Chondrocyte (in vitro differentiated cells): Measurements from ENCODE around the gene COL25A1. TPM values are rescaled to one million over a fixed set of nuclear protein-coding genes. Genes with fewer than 3 reads are reported as not detected.

Experiments
- DNase-seq: peaks from one replicate; pipeline ENCODE4 v3.0.0; 2021; ENCODE audit warnings: mixed read lengths, low spot score
- H3K27ac Mint-ChIP-seq: one replicate; pipeline ENCODE4 v1.8.0; 2021; ENCODE audit warnings: mild to moderate bottlenecking, moderate library complexity, mixed read lengths; ENCODE audit not compliant: unreplicated experiment
- H3K27me3 Mint-ChIP-seq: 2 replicates; pipeline ENCODE4 v1.8.0; 2021; ENCODE audit warnings: low read depth, mixed read lengths
- H3K36me3 Mint-ChIP-seq: 2 replicates; pipeline ENCODE4 v1.8.0; 2021; ENCODE audit warnings: low read depth, mixed read lengths
- H3K4me1 Mint-ChIP-seq: 2 replicates; pipeline ENCODE4 v1.8.0; 2021; ENCODE audit warnings: low read depth, mild to moderate bottlenecking, mixed read lengths
- H3K4me3 Mint-ChIP-seq: one replicate; pipeline ENCODE4 v1.8.0; 2021; ENCODE audit warnings: mild to moderate bottlenecking, moderate library complexity, mixed read lengths; ENCODE audit not compliant: unreplicated experiment
- H3K9me3 Mint-ChIP-seq: 2 replicates; pipeline ENCODE4 v1.8.0; 2021; ENCODE audit warnings: low read depth, mixed read lengths
- CTCF ChIP-seq: fragments of 200-600 bp; sonication (generic); IDR thresholded peaks from 2 replicates; pipeline ENCODE4 v1.5.0; 2021; ENCODE audit warnings: antibody characterized with exemption, mild to moderate bottlenecking, moderate library complexity
- total RNA-seq: library from RNA; stranded (reverse); gene quantifications from 3 replicates; pipeline ENCODE4 v1.2.1, GENCODE V29; 2021

The COL25A1 gene
- total RNA-seq, 1 donor from 2014 or later, result 0.45 TPM

GRCh38 chr4:109235683-109236082 is 66.8 kb downstream of the COL25A1 start:
- Mint-ChIP-seq H3K4me3 (no peak overlapping the region), H3K36me3 (peaks cover 1% of the 10 kb centered on the region), H3K9me3 (peaks cover 13% of the 10 kb centered on the region), H3K4me1 (peaks cover 5% of the 10 kb centered on the region), H3K27ac (no peak overlapping the region), H3K27me3 (no peaks in the 10 kb centered on the region)
- no peak for DNase-seq
- no peak for TF ChIP-seq CTCF

- TF ChIP-seq CTCF, result no peak
- peaks cover 5% of the 10 kb centered on the region for H3K4me1 Mint-ChIP-seq
- H3K9me3 Mint-ChIP-seq, result peaks cover 13% of the 10 kb centered on the region
- no peak overlapping the region for H3K4me3 Mint-ChIP-seq
- H3K27ac Mint-ChIP-seq, result no peak overlapping the region
- H3K27me3 Mint-ChIP-seq, result no peaks in the 10 kb centered on the region
- H3K36me3 Mint-ChIP-seq, result peaks cover 1% of the 10 kb centered on the region
- no peak for DNase-seq
Measured at GRCh38 chr4:109234596-109234995, 67.9 kb downstream of the COL25A1 start.

- no peak for DNase-seq
- peaks cover 13% of the 10 kb centered on the region for H3K9me3 Mint-ChIP-seq
- H3K36me3 Mint-ChIP-seq, result peaks cover 1% of the 10 kb centered on the region
- H3K4me3 Mint-ChIP-seq, result no peak overlapping the region
- H3K4me1 Mint-ChIP-seq, result peaks cover 5% of the 10 kb centered on the region
- H3K27me3 Mint-ChIP-seq, result no peaks in the 10 kb centered on the region
- H3K27ac Mint-ChIP-seq, result no peak overlapping the region
- TF ChIP-seq CTCF, result no peak
Measured at GRCh38 chr4:109233570-109233969, 68.9 kb downstream of the COL25A1 start.

- Mint-ChIP-seq H3K4me3 (no peak overlapping the region), H3K9me3 (peaks cover 8% of the 10 kb centered on the region), H3K36me3 (peaks cover 1% of the 10 kb centered on the region), H3K27me3 (no peaks in the 10 kb centered on the region), H3K27ac (no peak overlapping the region), H3K4me1 (peaks cover 5% of the 10 kb centered on the region)
- no peak for TF ChIP-seq CTCF
- no peak for DNase-seq
Measured at GRCh38 chr4:109232681-109233080, 69.8 kb downstream of the COL25A1 start.

GRCh38 chr4:109231331-109231730 is 71.1 kb downstream of the COL25A1 start:
- Mint-ChIP-seq H3K27me3 (no peaks in the 10 kb centered on the region), H3K4me1 (peaks cover 5% of the 10 kb centered on the region), H3K27ac (no peak overlapping the region), H3K9me3 (peaks cover 3% of the 10 kb centered on the region), H3K36me3 (no peaks in the 10 kb centered on the region), H3K4me3 (no peak overlapping the region)
- no peak for TF ChIP-seq CTCF
- no peak for DNase-seq
